ENCODE results near the gene HES4. TPM values are rescaled to one million over a fixed set of nuclear protein-coding genes. Genes with fewer than 3 reads are reported as not detected.

The HES4 gene
- total RNA-seq, 2 donors from 2014 or later: 45.8 to 82.6 TPM

DNA sequence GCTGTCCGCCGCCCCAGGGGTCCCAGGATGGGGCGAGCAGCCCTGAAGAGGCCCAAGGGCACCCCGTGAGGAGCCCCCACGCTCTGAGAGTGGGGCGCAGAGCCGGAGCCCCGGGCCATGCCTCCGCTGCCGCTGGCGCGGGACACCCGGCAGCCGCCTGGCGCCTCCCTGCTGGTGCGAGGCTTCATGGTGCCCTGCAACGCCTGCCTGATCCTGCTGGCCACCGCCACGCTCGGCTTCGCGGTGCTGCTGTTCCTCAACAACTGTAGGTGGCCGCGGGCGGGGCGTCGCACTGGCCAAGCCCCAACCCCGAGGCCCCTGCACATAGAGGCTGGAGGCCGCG is 34.5 kb upstream of the HES4 start:
- H3K4me1 ChIP-seq (replicated peaks): peaks cover 6% of the 10 kb centered on the region
- no peaks in the 10 kb centered on the region for H3K27me3 ChIP-seq (replicated peaks; ENCODE audit: insufficient read depth)
- no peak for DNase-seq (ENCODE audit: low spot score)
- H3K27ac ChIP-seq: no peak overlapping the region
- H3K4me3 ChIP-seq: no peak overlapping the region
- intact Hi-C loops (cut with DNase I): no loop called here
- 73% methylated on average over 29 of the region's 30 CpGs for WGBS
- H3K36me3 ChIP-seq: no peaks in the 10 kb centered on the region
- no peaks in the 10 kb centered on the region for H3K9me3 ChIP-seq
- TF ChIP-seq, protein P1, sequence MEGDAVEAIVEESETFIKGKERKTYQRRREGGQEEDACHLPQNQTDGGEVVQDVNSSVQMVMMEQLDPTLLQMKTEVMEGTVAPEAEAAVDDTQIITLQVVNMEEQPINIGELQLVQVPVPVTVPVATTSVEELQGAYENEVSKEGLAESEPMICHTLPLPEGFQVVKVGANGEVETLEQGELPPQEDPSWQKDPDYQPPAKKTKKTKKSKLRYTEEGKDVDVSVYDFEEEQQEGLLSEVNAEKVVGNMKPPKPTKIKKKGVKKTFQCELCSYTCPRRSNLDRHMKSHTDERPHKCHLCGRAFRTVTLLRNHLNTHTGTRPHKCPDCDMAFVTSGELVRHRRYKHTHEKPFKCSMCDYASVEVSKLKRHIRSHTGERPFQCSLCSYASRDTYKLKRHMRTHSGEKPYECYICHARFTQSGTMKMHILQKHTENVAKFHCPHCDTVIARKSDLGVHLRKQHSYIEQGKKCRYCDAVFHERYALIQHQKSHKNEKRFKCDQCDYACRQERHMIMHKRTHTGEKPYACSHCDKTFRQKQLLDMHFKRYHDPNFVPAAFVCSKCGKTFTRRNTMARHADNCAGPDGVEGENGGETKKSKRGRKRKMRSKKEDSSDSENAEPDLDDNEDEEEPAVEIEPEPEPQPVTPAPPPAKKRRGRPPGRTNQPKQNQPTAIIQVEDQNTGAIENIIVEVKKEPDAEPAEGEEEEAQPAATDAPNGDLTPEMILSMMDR (IDR thresholded peaks at IDR 0.05): no peak
- TF ChIP-seq POLR2AphosphoS5 (IDR thresholded peaks at IDR 0.05): no peak
- TF ChIP-seq POLR2A (IDR thresholded peaks at IDR 0.05): no peak

DNA sequence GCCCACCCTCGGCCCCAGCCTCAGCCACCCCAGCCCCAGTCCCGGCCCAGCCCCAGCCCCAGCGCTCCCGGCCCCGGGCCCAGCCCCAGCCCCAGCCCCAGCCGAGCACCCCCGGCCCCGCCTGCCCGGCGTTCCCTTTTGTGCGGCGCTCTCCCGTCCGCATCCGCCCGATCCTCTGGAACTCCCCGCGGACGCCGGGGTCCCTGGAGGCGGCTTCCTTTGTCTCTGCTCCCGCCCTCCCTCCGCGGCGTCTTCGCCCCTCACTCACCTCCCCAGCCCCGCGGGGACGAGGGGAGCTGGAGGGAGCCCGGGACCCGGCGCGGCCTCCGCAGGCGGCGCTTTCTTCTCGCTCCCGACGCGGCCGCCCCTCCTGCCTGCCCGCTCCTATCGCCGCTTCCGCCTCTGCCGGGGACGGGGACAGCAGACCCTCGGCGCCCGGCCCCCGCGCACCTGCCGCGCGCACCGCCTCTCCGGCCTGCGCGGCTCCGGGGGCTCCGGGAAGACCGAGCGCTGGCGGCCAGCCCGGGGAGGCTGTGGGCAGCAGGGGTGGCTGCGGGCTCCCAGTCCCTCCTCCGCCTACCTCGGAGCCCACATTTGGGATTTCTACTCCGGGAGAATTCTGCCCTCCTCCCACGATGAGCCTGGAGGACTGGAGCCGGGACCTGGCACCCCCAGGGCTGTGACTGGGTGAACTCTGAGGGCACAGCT is 34.0 kb upstream of the HES4 start:
- 21% methylated on average over 48 of the region's 71 CpGs for WGBS
- Histone ChIP-seq H3K36me3 (no peaks in the 10 kb centered on the region), H3K9me3 (no peaks in the 10 kb centered on the region), H3K27ac (no peak overlapping the region), H3K4me3 (peak overlapping the region; percentile 27 to 46), H3K27me3 (replicated peaks; ENCODE audit: insufficient read depth) (no peaks in the 10 kb centered on the region), H3K4me1 (replicated peaks) (peaks cover 6% of the 10 kb centered on the region)
- TF ChIP-seq, protein P1 (IDR thresholded peaks at IDR 0.05): no peak
- TF ChIP-seq POLR2A (IDR thresholded peaks at IDR 0.05) (no peak), POLR2AphosphoS5 (IDR thresholded peaks at IDR 0.05) (no peak)
- no peak for DNase-seq (ENCODE audit: low spot score)
- intact Hi-C loops (cut with DNase I): no loop called here

DNA sequence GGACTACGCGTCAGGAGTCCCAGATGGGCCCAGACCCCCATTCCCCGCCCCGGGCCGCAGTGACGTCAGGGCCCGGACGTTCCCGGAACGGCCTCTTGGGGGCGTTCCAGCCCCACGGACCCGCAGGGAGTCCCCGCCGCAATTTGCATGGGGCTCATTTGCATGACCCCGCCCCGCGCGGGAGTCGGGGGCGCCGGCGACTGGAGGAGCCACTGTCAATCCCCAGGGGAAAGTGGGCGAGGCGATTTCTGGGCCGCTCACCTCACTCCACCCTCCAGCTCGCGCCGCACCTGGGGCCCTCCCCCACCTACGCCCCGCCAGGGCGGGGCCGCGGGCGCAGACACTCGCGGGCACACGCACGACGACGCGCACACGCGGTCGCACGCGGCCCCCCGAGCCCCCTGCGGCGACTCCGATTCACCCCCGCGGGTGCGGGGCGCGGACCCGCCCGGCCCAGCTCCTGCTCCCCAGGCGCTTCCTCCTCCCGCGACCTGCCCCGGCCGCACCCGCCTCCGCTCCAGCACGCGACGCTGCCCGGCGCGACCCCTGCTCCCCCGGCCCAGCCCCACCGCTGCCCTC is 33.2 kb upstream of the HES4 start:
- H3K27ac ChIP-seq: peak overlapping the region in 1 of 2 donors; percentile 26
- H3K36me3 ChIP-seq: no peaks in the 10 kb centered on the region
- no peaks in the 10 kb centered on the region for H3K27me3 ChIP-seq (replicated peaks; ENCODE audit: insufficient read depth)
- intact Hi-C loops (cut with DNase I): no loop called here
- DNase-seq (ENCODE audit: low spot score): peak; percentile 95
- peak; percentile 88 for TF ChIP-seq POLR2AphosphoS5 (IDR thresholded peaks at IDR 0.05)
- TF ChIP-seq POLR2A (IDR thresholded peaks at IDR 0.05): no peak
- TF ChIP-seq, protein P1 (IDR thresholded peaks at IDR 0.05): peak; percentile 72 to 96 (median 82)
- peak overlapping the region; percentile 27 to 46 for H3K4me3 ChIP-seq
- peaks cover 6% of the 10 kb centered on the region for H3K4me1 ChIP-seq (replicated peaks)
- H3K9me3 ChIP-seq: no peaks in the 10 kb centered on the region
- under 1% methylated on average over 63 of the region's 73 CpGs for WGBS

DNA sequence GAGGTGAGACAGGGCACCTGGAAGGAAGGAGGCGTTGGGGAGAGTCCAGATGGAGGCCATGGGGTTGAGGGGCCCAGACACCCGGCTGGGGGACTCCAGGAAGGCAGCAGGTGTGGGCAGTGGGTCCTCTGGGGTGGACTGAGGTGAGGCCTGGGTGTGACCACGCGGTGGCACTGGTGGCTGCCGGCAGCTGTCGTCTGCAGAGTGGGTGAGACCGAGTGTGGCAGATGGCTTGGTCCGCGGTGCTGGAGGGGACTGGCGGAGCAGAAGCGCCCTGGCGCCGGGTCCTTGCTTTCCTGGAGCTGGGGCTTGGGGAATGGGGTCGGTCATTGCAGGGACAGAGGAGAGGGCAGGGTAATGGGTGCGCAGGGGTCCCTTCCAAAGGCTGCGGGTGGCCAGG is 32.5 kb upstream of the HES4 start:
- Histone ChIP-seq H3K4me1 (replicated peaks) (peaks cover 6% of the 10 kb centered on the region), H3K27ac (peak overlapping the region in 1 of 2 donors; percentile 26), H3K36me3 (no peaks in the 10 kb centered on the region), H3K9me3 (no peaks in the 10 kb centered on the region), H3K27me3 (replicated peaks; ENCODE audit: insufficient read depth) (no peaks in the 10 kb centered on the region), H3K4me3 (peak overlapping the region; percentile 27 to 46)
- intact Hi-C loops (cut with DNase I): no loop called here
- no peak for TF ChIP-seq POLR2A (IDR thresholded peaks at IDR 0.05)
- TF ChIP-seq POLR2AphosphoS5 (IDR thresholded peaks at IDR 0.05): no peak
- TF ChIP-seq, protein P1 (IDR thresholded peaks at IDR 0.05): no peak
- WGBS: 44% methylated on average over 13 of the region's 16 CpGs
- DNase-seq (ENCODE audit: low spot score): no peak
